GM21786 (cell line): ENCODE data around the gene SZRD1.

Experiments used
- ATAC-seq: cut with Tn5 transposase; IDR thresholded peaks from one replicate; pipeline ENCODE4 v1.9.1; 2021; ENCODE audit not compliant: unreplicated experiment

SZRD1 gene

GRCh38 chr1:16367258-16367967 lies 371 bp downstream of the SZRD1 start:
- peak; percentile 58 for ATAC-seq

GRCh38 chr1:16367968-16368890 lies 1.2 kb downstream of the SZRD1 start:
- no peak for ATAC-seq

- ATAC-seq = no peak
Measured at GRCh38 chr1:16369821-16370220, 2.8 kb downstream of the SZRD1 start.

- ATAC-seq = no peak
Measured at GRCh38 chr1:16371725-16372124, 4.7 kb downstream of the SZRD1 start.

- no peak for ATAC-seq
Measured at GRCh38 chr1:16372535-16373285, 5.7 kb downstream of the SZRD1 start.

GRCh38 chr1:16374266-16374665 lies 7.2 kb downstream of the SZRD1 start:
- ATAC-seq = no peak

GRCh38 chr1:16375521-16376340 lies 8.7 kb downstream of the SZRD1 start:
- no peak for ATAC-seq

- no peak for ATAC-seq
Measured at GRCh38 chr1:16376971-16377370, 9.9 kb downstream of the SZRD1 start.

- no peak for ATAC-seq
Measured at GRCh38 chr1:16378443-16378842, 11.4 kb downstream of the SZRD1 start.

GRCh38 chr1:16380868-16381267 lies 13.8 kb downstream of the SZRD1 start:
- no peak for ATAC-seq

GRCh38 chr1:16383888-16384287 lies 16.8 kb downstream of the SZRD1 start:
- no peak for ATAC-seq

- ATAC-seq = no peak
Measured at GRCh38 chr1:16385659-16386453, 18.8 kb downstream of the SZRD1 start.

- no peak for ATAC-seq
Measured at GRCh38 chr1:16386454-16387113, 19.5 kb downstream of the SZRD1 start.

GRCh38 chr1:16387201-16388188 lies 20.5 kb downstream of the SZRD1 start:
- peak; percentile 41 for ATAC-seq

GRCh38 chr1:16391411-16391810 lies 24.4 kb downstream of the SZRD1 start:
- ATAC-seq = no peak

GRCh38 chr1:16392740-16393569 lies 25.9 kb downstream of the SZRD1 start:
- no peak for ATAC-seq
